Suppressor macrophage treated with lipopolysaccharide for 1 hour (primary cell): Measurements from ENCODE around the gene DIAPH3.
A peak's percentile ranks its signal among the peaks of the same experiment; 100 is the strongest.

Experiments
- DNase-seq, 3 donors: peaks; one replicate each; pipeline ENCODE4 v3.0.0-alpha.2; 2020 to 2022

The DIAPH3 gene

DNA sequence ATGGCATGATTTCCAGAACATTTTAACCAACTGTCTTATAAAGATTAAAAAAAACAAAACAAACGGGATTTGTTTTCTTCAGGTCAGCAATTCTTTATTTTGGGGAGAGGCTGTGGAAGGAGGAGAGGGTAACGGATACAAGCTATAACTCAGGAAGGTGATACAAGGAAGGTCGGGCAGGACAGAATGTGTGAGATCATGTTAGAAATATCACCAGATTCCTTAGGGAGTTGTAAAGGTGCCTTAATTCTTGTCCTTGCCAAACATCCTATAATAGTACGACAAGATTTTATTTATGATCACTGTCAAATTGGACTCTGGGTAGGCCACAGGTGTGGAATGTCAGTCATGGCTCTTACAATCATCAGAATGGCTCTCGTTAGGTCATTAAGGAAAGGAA is 503.1 kb downstream of the DIAPH3 start:
- no peak for DNase-seq

DNA sequence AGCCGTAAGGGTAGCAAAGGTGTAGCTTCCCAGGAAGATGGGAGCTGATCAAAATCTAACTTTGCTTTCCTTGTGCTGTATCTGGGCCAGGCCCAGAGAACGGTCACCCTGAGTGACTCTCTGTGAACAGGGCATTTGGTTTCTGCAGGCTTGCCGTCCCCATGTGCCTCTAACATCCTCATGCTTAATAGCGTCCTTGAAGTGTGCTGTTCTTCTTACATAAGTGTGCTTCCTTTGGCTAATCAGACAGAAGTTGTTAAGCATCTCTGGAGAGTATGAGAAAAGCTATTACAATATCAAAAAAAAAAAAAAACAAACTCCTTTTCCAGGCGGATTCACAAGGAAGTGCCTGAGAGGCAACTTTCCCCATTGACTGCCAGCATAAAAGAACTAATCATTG is 503.7 kb downstream of the DIAPH3 start:
- no peak for DNase-seq

DNA sequence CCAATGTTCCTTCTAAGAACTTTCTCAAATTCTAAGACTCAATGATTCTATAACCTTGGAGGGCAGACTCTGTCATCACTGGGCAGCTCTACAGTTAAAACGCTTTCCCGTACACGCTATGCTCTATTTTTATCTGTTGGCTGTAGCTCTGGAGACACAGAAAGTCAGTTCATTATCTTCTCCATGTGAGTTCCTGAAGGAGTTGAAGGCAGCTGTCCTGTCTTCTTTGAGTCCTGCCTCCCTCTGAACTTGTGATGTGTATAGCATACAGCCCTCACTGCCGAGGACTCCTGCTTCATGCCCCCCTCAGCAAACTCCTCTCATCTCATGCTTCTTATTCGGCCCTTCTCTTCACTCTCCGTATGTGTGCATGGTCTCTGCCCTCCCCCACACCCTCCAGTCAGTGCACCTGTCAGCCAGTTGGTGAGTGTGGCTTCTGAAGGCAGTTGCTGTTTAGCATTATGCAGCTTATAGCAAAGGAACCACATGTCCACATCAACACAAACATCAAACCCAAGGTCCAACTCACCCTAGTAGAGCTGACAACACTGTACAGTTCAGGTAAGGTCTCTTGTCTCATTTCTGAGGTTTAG is 504.9 kb downstream of the DIAPH3 start:
- DNase-seq = no peak

DNA sequence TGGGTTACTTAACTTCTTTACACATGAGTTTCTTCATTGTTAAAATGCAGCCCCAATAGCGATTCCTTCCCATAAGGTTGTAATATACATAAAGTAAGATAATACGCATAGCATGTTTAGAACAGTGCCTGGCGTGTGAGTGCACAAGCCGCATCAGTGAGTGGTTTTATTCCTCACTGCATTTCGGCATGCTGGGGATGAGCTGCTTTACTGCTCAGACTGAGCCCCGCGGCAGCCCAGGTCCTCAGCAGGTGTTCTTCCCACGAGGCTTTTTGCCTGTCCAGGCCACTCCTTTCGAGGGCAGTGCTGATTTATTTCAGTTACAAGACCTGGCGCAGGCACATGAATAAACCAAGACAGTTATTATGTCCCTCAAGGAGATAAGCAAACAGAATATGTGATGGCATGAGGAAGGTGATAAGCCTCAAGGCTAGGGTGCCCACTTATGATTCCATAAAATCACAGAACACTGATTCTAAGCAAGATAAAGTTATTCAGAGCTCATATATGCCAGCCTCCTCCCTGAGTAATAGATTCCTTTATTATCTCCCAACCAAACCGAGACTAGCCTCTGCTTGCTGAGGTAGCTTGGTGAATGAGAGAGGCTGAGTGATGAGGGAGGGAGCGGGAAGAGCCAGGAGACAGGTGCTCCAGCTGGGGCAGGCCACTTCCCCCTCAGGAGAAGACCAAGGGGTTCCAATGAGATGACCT is 505.5 kb downstream of the DIAPH3 start:
- no peak for DNase-seq

DNA sequence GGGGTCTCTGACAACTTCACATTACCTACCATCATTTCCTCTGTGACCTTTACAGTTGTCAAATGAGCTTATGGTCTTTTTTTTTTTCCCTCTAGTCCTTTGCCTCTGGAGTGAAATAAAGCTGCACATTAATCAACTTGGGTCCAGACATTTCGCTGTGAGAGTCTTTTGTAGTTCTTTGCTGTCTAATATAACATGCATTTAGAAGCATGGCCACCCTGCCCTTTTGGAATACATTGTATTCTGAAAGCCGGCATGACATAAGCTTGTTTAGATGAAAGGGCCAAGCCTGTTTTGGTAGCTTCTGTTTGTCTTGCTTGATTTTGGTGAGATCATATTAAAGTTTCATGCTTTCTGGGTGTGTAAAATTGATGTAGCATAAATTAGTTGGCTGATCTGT is 509.8 kb downstream of the DIAPH3 start:
- no peak for DNase-seq

DNA sequence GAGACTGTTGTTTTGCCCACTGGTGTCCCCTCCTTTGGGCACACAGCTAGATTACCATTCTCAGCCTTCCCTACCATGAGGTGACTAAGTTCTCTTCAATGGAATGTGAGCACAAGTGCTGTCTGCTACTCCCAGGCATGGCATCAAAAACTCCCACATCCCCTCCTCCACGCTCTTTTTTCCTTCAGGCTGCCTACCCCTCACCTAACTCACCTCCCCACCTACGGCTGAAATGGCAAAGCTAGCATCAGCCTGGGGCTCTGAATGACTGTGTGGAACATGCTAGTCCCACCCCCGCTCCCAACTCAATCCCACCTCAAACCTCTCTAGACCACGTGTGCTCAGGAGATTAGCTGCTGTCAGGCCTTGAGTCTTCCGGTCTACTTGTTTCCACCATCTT is 512.2 kb downstream of the DIAPH3 start:
- DNase-seq = no peak

DNA sequence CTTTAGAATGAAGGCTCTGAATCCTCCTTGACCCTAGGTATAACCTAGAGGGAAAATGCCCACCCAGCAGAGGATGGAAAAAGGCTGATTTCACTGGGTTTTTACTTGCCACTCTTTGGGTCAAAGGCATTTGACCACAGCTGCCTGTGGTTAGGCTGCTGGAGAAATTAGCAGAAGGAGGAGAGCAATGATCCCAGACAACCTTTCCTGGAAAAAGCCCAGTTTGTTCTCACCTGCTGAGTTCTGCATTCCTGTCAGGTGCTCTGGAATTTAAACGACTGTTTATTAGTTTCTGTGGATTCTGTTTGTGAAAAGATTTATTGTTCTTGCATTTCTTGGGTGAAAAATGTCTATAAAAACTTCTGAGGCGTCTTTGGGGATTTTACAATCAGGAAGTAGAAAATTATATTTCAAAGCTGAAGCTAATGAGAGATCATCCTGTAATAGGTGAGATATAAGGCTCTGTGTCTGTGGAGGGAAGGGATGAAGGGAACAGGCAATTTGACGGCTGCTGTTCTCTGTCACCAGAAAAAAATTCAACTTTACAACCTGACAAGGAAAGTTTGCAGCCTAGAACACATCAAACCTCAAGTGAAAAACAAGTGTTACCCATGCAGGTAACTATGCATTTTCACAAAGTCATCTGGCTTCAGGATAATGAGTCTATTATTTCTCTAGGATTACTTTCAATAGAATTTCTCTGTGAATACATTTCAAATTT is 519.7 kb downstream of the DIAPH3 start:
- DNase-seq = no peak

DNA sequence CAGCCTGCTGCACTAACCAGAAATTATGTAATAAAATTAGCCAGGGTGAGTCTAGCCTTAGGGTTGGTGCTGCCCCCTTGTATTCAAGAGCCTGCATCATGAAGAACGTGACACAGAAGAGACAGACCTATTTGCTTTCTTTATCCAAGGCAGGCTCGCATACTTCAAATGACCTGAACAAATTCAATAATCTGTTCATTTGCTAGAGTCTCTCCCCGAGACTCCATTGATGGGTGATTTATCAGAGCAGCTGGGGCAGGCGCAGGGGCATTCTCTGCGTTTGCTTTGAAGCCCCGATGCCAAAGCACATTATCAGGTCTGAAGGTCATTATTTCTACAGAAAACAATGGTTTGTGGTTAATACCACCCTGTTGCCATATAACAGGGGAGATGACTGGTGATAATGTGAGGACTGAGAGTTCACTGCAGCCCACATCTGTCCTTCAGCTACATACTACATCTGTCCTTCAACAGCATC is 520.3 kb downstream of the DIAPH3 start:
- no peak for DNase-seq

DNA sequence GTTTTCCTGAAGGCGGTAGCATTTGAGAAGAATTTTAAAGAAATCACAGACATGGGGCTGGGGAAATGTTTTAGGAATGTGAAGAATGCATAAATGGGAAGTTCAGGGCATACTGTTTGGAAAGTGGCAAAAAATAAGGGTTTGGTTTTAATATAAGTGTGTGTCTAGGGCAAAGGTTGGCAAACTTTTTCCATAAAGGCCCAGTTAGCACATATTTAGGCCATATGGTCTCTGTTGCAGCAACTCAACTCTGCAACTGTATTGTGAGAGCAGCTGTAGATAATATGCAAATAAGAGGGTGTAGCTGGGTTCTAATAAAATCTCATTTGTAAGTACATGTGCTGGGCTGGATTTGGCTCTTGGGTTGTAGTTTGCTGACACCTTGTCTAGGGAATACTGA is 521.9 kb downstream of the DIAPH3 start:
- no peak for DNase-seq

DNA sequence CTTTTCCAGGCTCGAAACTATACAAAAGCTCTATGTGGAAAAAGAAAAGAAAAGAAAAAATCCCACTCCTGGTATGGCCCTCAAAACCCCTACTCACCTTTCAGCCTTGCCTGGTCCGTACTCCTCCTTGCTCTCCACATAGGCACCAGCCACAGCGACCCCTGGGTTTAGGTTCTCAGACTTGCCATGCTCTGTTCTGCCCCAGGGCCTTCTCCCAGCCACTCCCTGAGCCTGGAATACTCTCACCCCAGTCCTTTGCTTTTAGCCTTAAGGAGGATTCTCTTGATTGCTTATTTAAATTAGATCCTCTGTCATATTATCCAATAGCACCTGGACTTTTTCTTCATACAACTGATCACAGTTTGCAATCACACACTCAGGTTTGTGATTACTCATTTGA is 522.5 kb downstream of the DIAPH3 start:
- no peak for DNase-seq

DNA sequence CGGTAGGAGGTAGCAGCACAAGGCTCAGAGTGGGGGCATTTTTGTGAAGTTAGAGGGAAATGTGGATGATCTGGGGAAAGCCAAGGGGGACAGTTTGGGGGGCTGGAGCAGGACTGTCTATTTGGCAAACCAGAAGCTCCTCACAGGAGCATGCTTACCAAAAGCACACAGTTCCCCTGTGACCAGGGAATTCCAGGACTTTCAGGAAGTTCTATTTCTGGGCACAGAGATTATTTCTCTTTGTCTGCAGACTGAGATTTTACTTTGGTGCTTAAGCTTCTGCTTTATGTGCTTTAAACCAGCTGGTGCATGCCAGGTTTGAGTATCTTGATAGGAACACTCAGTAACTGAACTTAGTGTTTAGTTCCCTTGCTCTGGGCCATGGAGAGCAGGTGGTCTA is 525.3 kb downstream of the DIAPH3 start:
- peak in 1 of 3 donors; percentile 3 for DNase-seq

DNA sequence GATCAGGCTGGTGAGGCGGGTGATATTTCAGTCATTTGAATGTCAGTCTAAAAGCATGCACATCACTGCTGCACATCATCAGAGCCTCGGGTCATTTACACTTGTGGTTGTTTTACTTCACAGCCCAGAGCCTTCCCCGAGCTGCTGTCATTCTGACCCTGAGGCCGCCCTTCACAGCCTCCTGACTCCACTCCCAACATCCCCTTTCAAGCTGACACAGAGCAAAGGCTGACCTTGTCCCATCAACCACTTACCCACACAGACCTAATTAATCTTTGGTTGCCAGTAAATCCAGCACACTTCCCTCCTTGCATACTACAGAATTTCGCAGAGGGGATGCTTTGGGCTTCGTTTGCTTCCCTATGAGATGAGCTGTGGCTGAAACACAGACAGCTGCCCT is 528.1 kb downstream of the DIAPH3 start:
- DNase-seq = no peak

DNA sequence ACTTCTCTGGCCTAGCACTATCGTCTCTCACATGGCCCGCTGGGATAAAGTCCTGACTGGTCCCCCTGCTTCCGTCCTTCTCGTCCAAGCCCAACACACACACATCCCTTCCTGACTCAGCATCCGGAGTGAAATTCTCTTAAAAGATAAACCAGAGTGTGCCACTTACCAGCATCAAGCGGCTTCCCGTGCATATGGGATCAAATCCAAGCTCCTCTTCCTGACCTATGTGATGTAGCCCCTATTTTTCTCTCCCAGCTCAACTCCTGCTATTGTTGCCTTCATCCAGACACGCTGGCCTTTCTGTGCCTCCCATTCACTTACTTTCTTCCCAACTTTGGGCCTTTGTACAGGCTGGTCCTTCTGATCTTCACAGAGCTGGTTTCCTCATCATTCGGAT is 530.4 kb downstream of the DIAPH3 start:
- DNase-seq = no peak

DNA sequence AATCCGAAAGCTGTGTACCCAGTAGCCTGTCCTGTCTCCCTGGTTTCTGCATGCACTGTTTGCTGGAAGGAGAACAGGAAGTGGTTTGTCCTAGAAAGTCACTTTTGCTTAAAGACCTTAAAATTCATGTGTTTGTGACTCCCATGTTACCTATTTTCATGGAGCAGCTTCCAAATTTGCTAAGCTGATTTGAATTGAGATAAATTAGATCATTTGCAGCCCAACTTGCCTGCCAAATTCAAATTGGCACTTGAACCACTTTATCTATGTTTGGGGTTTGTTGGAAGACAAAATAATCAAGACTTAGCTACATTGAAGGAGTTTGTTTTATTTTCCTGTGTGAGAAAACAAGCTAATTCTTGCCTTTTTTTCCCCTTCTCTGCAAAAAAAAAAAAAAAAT is 532.5 kb downstream of the DIAPH3 start:
- DNase-seq = no peak

DNA sequence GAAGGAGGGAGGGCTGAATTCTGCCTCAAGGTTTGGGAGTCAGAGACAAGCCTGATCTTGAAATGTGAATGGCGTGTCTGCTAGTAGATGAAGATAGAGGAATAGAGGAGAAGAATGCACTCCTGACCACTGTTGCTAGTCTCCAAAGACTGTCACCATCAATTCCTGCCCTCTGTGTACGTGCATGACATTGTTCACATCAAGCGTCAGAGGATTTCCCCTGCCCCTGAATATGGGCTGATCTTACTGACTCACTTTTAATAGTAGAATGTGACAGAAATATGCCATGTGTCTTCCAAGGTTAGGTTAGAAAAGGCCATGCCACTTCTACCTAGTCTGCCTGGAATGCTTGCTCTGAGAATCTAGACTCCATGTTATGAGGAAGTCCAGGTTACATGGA is 538.6 kb downstream of the DIAPH3 start:
- DNase-seq = no peak

DNA sequence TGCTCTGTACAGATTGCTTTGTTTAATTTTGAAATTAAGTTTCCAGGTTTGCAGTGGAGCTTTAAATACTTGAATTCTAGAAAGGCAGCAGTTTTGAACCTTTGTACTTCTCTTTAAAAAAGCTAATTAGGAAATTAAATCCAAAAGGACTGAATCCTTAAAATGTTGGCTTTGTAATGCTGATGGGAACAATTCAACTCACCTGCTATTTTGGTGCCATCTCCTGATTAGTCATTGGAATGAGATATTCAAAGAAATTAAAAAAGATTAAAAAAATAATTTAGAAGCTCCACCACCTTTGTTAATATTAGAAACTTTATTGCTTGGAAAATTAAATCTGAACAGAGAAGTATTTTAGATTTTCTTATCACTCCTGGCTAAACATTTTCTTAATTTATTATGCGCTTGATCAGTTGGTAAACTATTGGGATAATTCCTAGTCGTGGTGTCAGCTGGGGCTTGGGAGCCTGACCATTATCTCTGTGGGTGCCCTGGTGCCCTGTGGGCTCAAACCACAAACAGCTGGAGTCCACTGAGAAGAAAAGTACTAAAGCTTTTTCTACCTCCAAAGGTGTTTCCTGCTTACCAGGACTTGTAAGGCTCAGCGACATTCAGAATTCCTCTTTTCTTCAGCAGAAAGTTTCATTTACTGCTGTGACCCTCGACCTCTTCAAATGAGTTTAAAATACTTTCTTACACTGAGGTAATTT is 540.4 kb downstream of the DIAPH3 start:
- DNase-seq = no peak

DNA sequence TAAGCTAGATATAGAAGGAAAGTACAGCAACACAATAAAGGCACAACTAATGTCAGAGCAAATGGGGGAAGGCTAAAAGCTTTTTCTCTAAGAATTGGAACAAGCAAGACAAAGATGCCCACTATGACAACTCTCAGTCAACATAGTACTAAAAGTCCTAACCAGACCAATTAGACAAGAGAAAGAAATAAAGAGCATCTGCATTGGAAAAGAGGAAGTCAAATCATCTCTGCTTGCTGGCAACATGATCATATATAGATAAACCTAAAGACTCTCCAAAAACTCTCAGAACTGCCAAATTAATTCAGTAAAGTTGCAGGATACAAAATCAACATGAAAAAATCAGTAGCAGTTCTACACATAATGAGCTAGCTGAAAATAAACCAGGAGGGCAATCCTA is 542.0 kb downstream of the DIAPH3 start:
- DNase-seq = no peak
